GM18505 (cell line): Measurements from ENCODE around the gene RRAGC.
"Not testable (repeated sequence)": the region's sequence is repeated elsewhere in the genome, so short reads cannot be mapped to it uniquely, and the experiment has no call there.

Source experiments
- ATAC-seq: cut with Tn5 transposase; IDR thresholded peaks from one replicate; pipeline ENCODE4 v1.9.1; 2021; ENCODE audit not compliant: unreplicated experiment
- POLR2A ChIP-seq: IDR thresholded peaks from 4 replicates; pipeline ENCODE4 v1.6.1; 2011; ENCODE audit warnings: borderline replicate concordance; ENCODE audit not compliant: insufficient read depth, insufficient read length; ENCODE audit errors: extremely low read depth

Gene RRAGC

DNA sequence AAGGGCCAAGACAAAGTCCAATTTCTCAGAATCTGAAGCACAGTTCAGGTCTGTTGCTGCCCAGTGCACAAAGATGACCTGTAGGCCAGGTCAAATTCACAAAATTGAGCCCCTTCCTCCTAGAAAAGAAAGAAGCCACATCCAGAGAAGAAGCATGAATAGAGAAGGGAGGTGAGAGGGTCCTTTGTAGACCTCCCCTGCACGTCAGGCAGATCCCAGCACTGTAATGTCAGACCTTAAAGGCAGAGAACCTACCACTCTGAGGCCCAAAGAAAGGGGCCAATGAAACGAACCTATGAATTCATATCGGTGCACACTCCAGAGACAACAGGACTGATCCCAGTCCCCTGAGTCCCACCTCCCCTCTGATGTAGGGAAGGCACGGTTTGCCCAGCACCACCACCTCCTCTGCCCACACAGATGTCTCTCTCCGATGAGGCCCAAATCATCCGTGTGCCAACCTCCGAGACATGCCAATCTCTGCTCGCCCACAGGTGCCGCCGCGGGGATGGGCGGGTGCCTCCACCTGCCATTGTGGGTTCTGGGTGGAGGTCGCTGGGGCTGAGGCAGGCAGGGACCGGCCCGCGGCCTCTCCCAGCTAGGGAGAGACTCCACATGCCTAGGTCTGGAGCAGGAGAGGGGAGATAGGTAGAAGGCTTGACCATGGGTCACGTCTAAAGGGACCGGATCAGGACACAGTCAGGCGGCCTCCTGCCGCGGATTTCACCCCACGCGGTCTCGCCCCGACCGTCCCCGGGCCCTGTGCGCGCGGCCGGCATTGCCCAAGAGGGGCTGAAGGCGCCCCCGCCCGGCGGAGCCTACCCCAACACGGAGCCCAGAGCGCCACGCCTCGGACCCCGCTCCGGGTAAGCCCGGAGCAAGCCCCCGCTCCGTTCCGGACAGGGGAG, 42.1 kb downstream of the RRAGC start:
- ATAC-seq: no peak
- TF ChIP-seq POLR2A: no peak

DNA sequence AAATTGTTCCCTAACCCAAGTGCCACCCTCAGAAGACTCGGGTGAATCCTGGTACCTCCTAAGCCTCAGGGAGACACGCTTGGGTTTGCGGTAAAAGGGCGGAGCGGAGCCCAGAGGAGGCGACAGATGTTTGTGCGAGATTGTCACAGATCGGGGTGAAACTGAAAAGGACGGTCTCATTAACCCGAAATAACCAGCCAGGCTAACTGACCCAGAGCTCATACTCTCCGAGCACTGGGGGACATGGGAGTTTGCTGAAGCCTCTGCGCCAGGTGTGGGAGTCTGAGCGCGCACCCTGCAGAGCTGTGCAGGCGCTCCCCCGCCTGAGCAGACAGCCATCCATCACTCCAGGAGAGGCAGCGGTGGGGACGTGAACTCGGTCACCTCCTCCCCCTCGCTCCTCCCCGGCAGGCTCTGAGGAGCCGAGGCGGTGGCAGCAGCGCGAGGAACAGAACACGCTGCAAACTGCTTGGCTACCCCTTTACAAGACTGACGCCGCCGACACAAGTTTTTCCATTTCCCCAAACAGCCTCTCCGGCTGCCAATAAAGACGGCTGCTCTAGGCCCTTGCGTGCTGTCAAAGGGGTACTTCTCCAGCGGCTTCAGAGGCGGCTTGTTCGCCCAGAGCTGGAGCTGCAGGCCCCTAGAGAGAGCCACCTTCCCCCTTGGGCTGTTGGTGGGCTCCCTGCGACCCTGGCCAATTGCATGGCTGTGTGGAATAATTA, 43.5 kb downstream of the RRAGC start:
- no peak for TF ChIP-seq POLR2A
- ATAC-seq: no peak

DNA sequence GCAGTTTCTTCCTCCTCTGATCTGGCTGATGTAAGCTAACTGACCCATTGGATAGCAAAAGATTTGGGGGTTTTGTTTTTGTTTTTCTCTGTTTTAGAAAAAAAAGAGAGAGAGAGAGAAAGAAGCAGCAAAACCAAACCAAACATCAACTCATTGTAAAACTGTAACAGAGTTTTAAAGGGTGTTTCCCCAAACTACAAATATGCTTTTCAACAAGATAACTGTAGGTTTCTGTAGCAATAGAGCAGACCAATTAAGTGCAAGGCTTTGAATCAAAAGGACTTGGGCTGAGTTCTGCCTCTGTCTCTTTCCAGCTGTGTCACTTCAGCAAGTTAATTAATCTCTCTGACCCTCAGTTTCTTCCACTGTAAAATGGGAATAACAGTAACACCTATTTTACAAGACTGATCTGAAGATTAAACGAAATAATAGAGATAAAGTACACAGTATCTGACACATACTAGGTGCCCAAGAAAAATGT, 44.5 kb downstream of the RRAGC start:
- no peak for TF ChIP-seq POLR2A
- no peak for ATAC-seq

DNA sequence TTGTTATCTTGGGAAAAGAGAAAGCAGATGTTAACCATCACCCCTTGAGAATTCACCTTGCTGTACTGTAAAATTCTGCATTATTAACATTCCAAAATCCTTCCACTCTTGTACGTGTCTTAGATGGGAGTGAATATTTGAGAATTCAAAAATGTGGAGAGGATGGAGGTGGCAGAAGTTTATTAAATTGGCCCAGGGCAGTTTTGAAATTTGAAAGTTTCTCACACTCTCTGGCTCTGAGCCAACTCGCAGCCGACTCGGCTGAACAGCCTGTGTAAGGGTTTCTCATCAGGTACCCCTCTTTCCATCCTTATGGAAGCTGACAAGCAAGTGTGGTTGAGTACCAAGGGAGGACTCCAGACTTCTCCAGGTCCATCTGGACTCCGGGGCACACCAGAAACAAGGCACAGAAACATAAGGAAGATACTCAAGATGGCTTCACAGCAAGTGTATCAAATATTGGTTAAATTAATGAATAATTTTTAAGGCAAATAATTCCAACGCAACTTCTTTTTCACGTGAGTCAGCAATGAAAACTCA, 45.1 kb downstream of the RRAGC start:
- ATAC-seq: no peak
- TF ChIP-seq POLR2A: no peak

DNA sequence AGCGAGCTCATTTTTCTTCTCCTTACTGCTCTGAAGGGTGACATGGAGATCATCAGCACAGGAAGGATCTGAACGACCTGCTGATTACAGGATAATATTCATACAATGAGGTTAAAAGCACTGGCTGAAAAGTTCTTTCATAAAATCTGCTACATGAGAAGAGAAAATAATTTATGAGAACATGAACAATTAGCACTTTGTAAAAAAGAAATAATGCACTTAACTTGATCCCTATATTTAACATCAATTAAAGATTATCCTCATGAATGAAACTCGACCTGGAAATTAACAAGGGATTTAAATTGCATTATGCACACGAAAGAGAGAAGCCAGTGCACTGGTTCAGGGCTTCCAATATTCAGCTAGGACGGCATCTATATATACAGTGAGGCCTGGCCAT, 46.6 kb downstream of the RRAGC start:
- no peak for ATAC-seq
- TF ChIP-seq POLR2A: no peak

DNA sequence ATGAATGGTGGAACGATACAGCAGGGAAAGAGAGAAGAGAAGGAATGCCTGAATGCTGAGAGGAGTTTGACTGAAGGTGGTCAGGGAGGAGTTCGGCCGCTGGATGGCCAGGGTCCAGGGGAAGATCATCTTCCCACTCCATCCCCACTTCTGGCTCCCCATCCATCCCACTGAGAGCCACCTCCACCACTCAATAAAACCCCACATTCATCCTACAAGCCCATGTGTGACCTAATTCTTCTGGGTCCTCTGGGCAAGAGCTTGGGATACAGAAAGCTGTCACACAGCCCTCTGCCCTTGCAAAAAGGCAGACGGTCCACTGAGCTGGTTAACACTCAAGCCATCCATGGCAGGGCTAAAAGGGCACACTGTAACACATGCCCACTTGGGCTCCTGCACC, 48.1 kb downstream of the RRAGC start:
- not testable (repeated sequence) for ATAC-seq

DNA sequence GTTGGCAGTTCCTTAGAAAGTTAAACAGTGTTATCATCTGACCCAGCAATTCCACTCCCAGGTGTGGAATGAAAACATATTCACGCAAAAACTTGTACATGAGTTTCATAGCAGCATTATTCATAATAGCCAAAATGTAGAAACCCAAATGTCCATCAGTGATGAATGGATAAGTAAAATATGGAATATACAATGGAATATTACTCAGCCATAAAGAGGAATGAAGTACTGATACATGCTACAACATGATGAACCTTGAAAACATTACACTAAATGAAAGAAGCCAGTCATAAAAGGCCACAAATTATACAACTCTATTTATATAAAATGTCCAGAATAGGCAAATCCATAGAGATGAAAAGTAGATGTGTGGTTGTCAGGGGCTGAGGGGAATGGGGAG, 53.5 kb downstream of the RRAGC start:
- TF ChIP-seq POLR2A: no peak
- ATAC-seq: no peak

DNA sequence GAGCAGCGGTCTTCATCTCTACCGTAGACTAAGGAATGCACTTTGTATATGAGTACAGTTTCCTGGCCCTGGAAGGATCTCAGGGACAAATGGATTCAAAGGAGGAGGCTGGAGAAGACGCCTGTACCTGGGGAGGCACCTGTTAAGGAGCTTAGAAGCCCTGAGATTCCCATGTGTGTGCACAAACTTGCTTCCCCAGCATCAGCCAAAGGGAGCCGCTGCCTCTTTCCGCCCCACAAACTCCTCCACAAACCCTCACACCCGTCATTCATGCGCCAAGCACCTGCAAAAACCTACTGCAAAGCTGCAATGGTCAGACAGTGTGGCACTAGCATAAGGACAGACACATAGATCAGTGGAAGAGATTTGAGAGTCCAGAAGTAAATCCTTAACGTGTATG, 54.5 kb downstream of the RRAGC start:
- TF ChIP-seq POLR2A: no peak
- no peak for ATAC-seq

DNA sequence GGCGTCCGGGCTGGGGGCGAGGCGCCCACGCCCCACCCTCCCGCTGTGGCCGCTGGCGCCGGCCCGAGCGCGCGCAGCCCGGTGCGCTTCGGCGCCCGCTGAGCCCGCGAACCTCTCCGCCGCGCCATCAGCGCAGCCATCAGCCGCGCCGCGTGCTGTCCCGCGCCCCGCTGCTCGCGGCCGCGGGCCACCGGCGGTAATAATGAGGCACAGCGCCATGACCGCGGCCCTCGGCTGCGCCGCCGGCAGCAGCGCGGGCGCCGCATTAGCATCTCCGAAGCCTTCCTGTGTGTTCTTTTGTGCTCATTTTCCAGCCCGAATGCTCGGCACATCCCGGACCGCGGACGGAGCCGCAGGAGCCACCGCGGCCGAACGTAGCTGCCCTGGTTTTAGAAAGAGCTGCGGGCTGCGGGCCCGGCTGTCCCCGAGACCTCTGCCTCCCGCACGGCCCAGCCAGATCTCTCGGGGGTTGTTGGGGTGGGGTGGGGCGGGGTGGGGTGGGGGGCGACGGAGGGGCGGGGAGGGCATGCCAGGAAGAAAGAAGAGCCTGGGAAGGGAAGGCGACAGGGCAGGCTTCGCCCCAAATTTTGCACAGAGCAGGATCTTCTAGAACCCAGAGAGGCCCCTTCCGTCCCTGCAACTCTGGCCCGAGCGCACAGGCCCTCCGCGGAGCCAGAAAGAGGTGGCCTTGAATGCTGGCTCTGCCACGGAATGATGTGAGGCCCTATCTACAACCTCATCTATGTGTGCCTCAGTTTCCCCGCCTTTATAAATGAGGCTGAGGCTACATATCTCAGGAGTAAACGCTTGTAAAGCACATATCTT, 55.3 kb downstream of the RRAGC start:
- no peak for ATAC-seq
- TF ChIP-seq POLR2A: no peak

DNA sequence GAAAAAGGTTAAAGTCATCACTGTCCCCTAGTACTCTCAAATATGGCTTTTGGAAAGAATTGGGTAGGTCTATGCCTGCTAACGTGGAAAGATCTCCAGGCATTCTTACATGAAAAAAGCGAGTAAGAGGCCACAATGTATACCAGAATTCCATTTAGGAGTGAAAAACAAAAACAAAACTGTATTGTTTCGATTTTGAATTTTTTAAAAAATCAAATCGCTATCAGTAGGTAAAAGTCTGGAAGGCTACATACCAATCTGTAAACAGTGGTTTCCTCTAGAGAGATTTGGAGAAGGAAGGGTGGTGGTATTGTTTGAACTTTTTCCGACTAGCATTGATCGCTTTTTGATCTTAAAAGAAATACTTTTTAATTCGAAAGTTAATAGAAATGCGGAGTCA, 55.9 kb downstream of the RRAGC start:
- ATAC-seq: no peak
- TF ChIP-seq POLR2A: no peak

DNA sequence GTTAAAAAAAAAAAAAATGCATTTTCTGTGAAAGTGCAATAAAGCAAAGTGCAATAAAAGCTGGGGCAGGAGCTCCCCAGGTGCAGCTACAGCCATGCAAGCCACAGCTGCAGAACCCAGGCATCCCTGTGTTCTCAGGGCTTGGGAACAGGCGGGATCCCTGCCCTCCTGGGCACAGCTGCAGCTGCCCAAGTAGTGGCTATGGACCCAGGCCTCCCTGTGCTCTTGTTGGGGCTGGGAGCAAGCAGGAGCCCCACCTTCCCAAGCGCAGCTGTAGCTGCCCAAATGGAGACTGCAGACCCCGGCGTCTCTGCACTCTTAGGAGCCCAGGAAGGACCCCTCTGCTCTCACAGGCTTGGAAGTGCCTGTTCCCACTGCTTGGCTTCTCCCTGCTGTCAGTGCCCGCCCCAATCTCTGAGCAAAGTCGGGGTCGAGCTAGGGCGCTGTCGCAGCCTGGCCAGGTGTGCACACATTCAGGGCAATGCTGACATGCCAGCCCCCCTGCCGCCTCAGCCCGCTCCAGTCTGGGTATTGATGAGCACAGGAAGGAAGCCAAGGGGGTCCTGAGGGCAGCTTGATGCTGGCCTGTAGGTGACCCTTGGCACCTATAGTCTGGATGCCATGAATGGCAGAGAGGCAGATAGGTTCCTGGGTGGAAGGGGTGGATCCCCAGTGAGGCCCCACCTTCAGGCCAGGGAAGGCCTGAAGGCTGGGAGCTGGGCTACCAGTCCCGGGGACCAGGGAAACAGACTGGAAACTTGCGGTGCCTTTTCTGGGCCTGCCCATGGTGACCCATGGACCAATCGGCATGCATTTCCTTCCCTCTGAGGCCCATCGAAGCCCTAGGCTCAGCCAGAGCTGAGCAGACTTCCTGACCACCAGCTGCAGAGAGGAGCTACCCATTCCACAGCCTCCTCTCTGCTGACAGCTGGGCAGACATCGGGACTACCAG, 58.6 kb downstream of the RRAGC start:
- no peak for TF ChIP-seq POLR2A
- no peak for ATAC-seq

DNA sequence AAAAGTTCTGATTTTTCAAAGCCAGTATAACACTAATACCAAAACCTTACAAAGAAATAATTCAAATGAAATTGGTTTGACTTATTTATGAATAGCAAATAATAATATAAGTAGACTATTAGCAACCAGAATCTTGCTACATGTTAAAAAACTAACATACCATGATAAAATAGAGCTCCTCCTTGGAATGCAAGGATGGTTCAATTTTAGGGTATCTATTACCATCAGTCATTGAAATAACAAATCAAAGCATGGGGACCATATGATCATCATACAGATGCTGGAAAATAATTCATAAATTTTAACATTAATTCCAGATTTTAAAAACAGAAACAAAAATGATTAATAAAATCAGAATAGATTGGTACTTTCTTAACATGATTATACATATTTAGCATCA, 66.3 kb downstream of the RRAGC start:
- ATAC-seq: no peak
- no peak for TF ChIP-seq POLR2A
